Esophagus squamous epithelium (tissue), 5 donors: ENCODE results near the gene TRDMT1. TPM values are rescaled to one million over a fixed set of nuclear protein-coding genes. Genes with fewer than 3 reads are reported as not detected.
A peak's percentile ranks its signal among the peaks of the same experiment; 100 is the strongest.

Experiments
- DNase-seq: peaks from one replicate; lab custom pipeline; 2025; lab: John Stamatoyannopoulos, UW
- H3K27ac ChIP-seq, 4 donors: fragments of 200-600 bp; sonication (generic); one replicate each; pipeline ENCODE4 v1.5.1; 2016 to 2019; ENCODE audit warnings: mild to moderate bottlenecking in 1 of 4
- H3K27me3 ChIP-seq, 4 donors: fragments of 200-600 bp; sonication (generic); 1 replicate in 3 of 4; 2 replicates in 1 of 4; pipeline versions ENCODE4 v1.5.1 to v1.6.0; 2017 to 2021; ENCODE audit warnings: antibody characterized with exemption in 1 of 4
- H3K36me3 ChIP-seq, 3 donors: fragments of 200-600 bp; sonication (generic); one replicate each; pipeline ENCODE4 v1.5.1; 2016 to 2019
- H3K4me1 ChIP-seq, 3 donors: fragments of 200-600 bp; sonication (generic); one replicate each; pipeline ENCODE4 v1.5.1; 2017 to 2019
- H3K4me3 ChIP-seq, 4 donors: fragments of 200-600 bp; sonication (generic); 1 replicate in 3 of 4; 2 replicates in 1 of 4; pipeline ENCODE4 v1.5.1; 2016 to 2019; ENCODE audit warnings: mild to moderate bottlenecking in 2 of 4, moderate library complexity in 1 of 4
- H3K9me3 ChIP-seq, 3 donors: fragments of 200-600 bp; sonication (generic); one replicate each; pipeline ENCODE4 v1.5.1; 2016 to 2019
- POLR2A ChIP-seq, 4 donors: fragments of 450-650 bp; IDR thresholded peaks; one replicate each; pipeline ENCODE4 v1.6.1; 2017; ENCODE audit warnings: antibody characterized with exemption in 4 of 4, mild to moderate bottlenecking in 4 of 4, moderate library complexity in 3 of 4
- WGBS, 2 donors: methylation state at CpG; one replicate each; pipeline ENCODE4 v1.1.5; 2018; 5-methylcytosine and 5-hydroxymethylcytosine counted together
- intact Hi-C: fragments of 100-400 bp; cut with DNase I; formaldehyde crosslinking; loops from one replicate; pipeline ENCODE4 v1.15.0; 2022
- total RNA-seq, 4 donors: library from RNA; depleted of rRNA; stranded (reverse); fragments of >200 nt; gene quantifications; one replicate each; pipeline ENCODE4 v1.1.0, GENCODE V29; 2016
- TF ChIP-seq, protein P1 (sequence below), 6 experiments: fragments of 450-650 bp in 4 of 6; fragments of 200-600 bp in 2 of 6; sonication (generic) in 2 of 6; IDR thresholded peaks; one replicate each; pipeline ENCODE4 v1.5.1; 2016 to 2019; ENCODE audit warnings: antibody characterized with exemption in 6 of 6, mild to moderate bottlenecking in 4 of 6, moderate library complexity in 4 of 6
- donor health status: DM: yes; HTN: yes; CAD: no.

The TRDMT1 gene
- total RNA-seq, 4 donors from 2014 or later: 1.3 to 5.9 (median 2.6) TPM

DNA sequence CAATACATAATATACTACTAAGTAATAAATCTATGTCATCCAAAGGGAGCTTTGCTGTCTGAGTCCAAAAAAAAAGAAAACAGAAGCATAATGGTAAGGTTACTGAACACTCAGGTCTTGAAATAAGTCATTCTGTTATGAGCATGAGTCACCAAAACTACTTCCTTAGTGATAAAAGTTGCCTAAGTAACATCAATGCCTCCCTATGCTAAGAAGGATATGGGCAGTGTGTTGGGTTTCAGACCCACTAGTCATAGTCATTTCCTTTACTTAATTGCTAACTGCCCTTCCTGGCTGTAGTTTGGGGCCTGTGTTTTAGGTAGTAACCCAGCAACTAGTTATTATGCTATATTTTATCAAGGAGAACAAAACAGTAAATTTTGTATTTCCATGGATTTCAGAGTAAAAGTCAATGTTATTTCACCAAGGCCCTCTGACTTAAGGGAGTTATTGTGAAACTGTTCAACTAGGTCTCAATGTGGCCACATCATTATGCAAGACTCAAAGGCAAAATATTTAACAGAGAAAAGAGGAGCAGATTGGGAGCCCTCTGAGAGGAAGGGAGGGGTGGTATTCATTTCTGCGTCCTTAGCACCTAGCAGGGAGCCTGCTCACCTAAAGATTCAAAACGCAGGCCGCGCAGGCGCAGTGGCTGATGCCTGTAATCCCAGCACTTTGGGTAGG lies 14.9 kb upstream of the TRDMT1 start:
- peaks cover 0 to 25% (median 10%) of the 10 kb centered on the region in 3 donors for H3K4me1 ChIP-seq
- no peak overlapping the region for H3K4me3 ChIP-seq
- WGBS, 2 donors: 66 to 87% methylated on average over 5 of the region's 5 CpGs
- TF ChIP-seq, protein P1, sequence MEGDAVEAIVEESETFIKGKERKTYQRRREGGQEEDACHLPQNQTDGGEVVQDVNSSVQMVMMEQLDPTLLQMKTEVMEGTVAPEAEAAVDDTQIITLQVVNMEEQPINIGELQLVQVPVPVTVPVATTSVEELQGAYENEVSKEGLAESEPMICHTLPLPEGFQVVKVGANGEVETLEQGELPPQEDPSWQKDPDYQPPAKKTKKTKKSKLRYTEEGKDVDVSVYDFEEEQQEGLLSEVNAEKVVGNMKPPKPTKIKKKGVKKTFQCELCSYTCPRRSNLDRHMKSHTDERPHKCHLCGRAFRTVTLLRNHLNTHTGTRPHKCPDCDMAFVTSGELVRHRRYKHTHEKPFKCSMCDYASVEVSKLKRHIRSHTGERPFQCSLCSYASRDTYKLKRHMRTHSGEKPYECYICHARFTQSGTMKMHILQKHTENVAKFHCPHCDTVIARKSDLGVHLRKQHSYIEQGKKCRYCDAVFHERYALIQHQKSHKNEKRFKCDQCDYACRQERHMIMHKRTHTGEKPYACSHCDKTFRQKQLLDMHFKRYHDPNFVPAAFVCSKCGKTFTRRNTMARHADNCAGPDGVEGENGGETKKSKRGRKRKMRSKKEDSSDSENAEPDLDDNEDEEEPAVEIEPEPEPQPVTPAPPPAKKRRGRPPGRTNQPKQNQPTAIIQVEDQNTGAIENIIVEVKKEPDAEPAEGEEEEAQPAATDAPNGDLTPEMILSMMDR (IDR thresholded peaks at IDR 0.05): no peak
- no peak for TF ChIP-seq POLR2A (IDR thresholded peaks at IDR 0.05)
- no peaks in the 10 kb centered on the region for H3K36me3 ChIP-seq
- H3K27me3 ChIP-seq: no peaks in the 10 kb centered on the region
- no peaks in the 10 kb centered on the region for H3K9me3 ChIP-seq
- H3K27ac ChIP-seq: peak overlapping the region; percentile 57 to 90 (median 72)
- no peak for DNase-seq
- intact Hi-C loops: no loop called here

DNA sequence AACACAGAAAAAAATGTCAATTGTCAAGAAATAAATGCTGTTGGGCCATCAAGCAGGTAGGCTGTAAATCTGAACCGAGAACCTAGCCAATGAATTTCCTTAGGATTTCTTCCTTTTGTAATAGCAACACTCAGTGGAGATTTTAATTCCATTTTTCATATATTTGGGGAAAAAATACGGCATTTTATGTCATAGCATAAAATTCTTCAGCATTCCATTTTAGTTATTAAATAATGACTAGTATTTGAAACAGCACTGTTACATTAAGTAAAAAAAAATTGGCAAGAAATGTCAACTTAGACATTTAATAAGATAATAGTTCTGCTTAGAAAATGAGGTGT lies 14.3 kb upstream of the TRDMT1 start:
- Histone ChIP-seq H3K27ac (peak overlapping the region in 3 of 4 donors; percentile 64 to 90 (median 80)), H3K27me3 (no peaks in the 10 kb centered on the region), H3K4me1 (peaks cover 0 to 25% (median 10%) of the 10 kb centered on the region in 3 donors), H3K4me3 (no peak overlapping the region), H3K36me3 (no peaks in the 10 kb centered on the region), H3K9me3 (no peaks in the 10 kb centered on the region)
- no peak for TF ChIP-seq POLR2A (IDR thresholded peaks at IDR 0.05)
- TF ChIP-seq, protein P1 (IDR thresholded peaks at IDR 0.05): no peak
- intact Hi-C loops: no loop called here
- no peak for DNase-seq
- WGBS, 2 donors: 67 to 86% methylated on average over 2 of the region's 2 CpGs

DNA sequence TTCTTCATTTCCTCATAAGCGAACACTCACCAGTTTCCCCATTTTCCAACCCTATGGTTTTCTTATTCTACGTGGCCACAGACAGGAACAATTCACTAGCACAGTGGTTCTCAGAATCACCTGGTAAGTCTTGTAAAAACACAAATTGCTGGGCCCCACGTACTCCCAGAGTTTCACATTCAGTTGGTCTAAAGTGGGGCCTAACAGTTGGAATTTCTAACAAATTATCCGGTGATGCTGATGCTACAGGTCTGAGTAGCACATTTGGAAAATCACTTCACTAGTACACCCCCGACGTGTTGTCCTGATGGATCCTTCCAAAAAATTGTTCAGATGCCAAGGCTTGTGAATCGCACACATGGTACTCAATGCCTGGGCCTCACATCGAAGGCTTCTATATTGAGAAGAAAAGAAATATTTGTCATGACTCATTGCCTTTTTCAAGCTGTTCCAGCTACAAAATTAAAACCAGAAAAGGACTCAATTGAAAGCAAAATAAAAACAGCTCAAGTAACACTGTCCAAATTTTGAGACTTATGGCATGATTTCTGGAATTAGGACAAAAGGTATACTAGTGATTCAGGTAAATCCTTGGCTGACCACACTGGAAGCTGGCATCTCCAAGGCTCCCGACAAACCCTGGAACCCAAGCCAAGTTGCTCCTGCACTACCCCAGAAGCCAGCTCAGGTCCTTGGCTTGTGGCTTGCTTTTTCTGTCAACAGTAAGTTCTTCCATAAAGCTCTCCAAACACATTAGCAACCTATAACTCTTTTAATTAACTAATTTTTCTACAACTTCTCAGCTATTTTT lies 13.7 kb upstream of the TRDMT1 start:
- peaks cover 0 to 25% (median 10%) of the 10 kb centered on the region in 3 donors for H3K4me1 ChIP-seq
- WGBS, 2 donors: 32% methylated on average over 9 of the region's 9 CpGs
- H3K27me3 ChIP-seq: no peaks in the 10 kb centered on the region
- H3K27ac ChIP-seq: peak overlapping the region in 3 of 4 donors; percentile 64 to 90 (median 80)
- TF ChIP-seq POLR2A (IDR thresholded peaks at IDR 0.05): no peak
- TF ChIP-seq, protein P1 (IDR thresholded peaks at IDR 0.05): no peak
- no peak overlapping the region for H3K4me3 ChIP-seq
- intact Hi-C loops: no loop called here
- no peaks in the 10 kb centered on the region for H3K9me3 ChIP-seq
- DNase-seq: no peak
- H3K36me3 ChIP-seq: no peaks in the 10 kb centered on the region

DNA sequence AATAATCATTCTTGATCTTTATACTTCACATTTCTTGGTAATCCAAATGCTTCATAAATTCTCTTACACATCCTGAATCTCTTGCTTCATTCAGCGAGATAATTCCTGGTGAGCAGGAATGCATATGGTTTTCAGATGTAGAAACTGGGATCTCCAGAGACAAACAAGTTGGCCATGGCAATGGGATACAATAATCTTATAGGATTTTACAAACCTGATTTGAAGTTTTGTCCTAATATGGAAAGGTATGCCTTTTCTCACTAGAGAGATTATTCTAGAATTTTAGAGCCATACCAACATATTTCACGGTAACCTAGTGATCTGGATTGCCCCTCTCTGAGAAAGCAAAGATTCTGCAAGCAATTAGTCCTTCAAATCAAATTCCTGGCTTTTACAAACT lies 13.1 kb upstream of the TRDMT1 start:
- TF ChIP-seq, protein P1 (IDR thresholded peaks at IDR 0.05): no peak
- TF ChIP-seq POLR2A (IDR thresholded peaks at IDR 0.05): no peak
- H3K27me3 ChIP-seq: no peaks in the 10 kb centered on the region
- intact Hi-C loops: no loop called here
- WGBS, 2 donors: 73 to 87% methylated on average over 2 of the region's 2 CpGs
- H3K4me3 ChIP-seq: no peak overlapping the region
- no peaks in the 10 kb centered on the region for H3K36me3 ChIP-seq
- H3K27ac ChIP-seq: peak overlapping the region in 2 of 4 donors; percentile 64 to 80
- peaks cover 0 to 25% (median 10%) of the 10 kb centered on the region in 3 donors for H3K4me1 ChIP-seq
- DNase-seq: no peak
- no peaks in the 10 kb centered on the region for H3K9me3 ChIP-seq
